WTC11 (cell line): Measurements from ENCODE around the gene AOX1. TPM values are rescaled to one million over a fixed set of nuclear protein-coding genes. Genes with fewer than 3 reads are reported as not detected.

ENCODE experiments used
- ATAC-seq: fragments of 200-7000 bp; cut with Tn5 transposase; 2 replicates; pipeline ENCODE4 v1.10.0; 2021; ENCODE audit warnings: mild to moderate bottlenecking, moderate library complexity
- CTCF ChIA-PET: fragments of 300-600 bp; sonication (Branson Sonifier 250); formaldehyde crosslinking; loops from one replicate; lab custom pipeline; 2021; ENCODE audit warnings: antibody characterized with exemption; lab: Charles Lee
- POLR2A ChIA-PET: fragments of 350-600 bp; sonication (Branson Sonifier 250); formaldehyde crosslinking; loops from one replicate; lab custom pipeline; 2021; ENCODE audit warnings: antibody characterized with exemption; lab: Charles Lee
- DNase-seq: peaks from one replicate; pipeline ENCODE4 v3.0.0; 2021; ENCODE audit warnings: low spot score
- H3K27ac Mint-ChIP-seq: 2 replicates; pipeline ENCODE4 v1.8.0; 2021; ENCODE audit warnings: mixed read lengths
- H3K27me3 Mint-ChIP-seq: 2 replicates; pipeline ENCODE4 v1.8.0; 2021; ENCODE audit warnings: low read depth, mild to moderate bottlenecking, moderate library complexity, mixed read lengths
- H3K36me3 Mint-ChIP-seq: 2 replicates; pipeline ENCODE4 v1.8.0; 2021; ENCODE audit warnings: mixed read lengths
- H3K4me1 Mint-ChIP-seq: 2 replicates; pipeline ENCODE4 v1.8.0; 2022; ENCODE audit warnings: mixed read lengths
- H3K4me3 Mint-ChIP-seq: 2 replicates; pipeline ENCODE4 v1.8.0; 2021; ENCODE audit warnings: mild to moderate bottlenecking, moderate library complexity, mixed read lengths
- H3K9me3 Mint-ChIP-seq: 2 replicates; pipeline ENCODE4 v1.8.0; 2021; ENCODE audit warnings: mixed read lengths
- CREM ChIP-seq: sonication (generic); formaldehyde crosslinking; IDR thresholded peaks from 2 replicates; pipeline ENCODE4 v1.8.1; 2022; ENCODE audit warnings: mild to moderate bottlenecking, missing genetic modification reagents, moderate library complexity
- ELF4 ChIP-seq: sonication (generic); formaldehyde crosslinking; IDR thresholded peaks from 2 replicates; pipeline ENCODE4 v1.8.1; 2022; ENCODE audit warnings: low read depth, mild to moderate bottlenecking, moderate library complexity, missing genetic modification reagents
- EMX1 ChIP-seq: fragments of 250-450 bp; sonication (Bioruptor Pico); IDR thresholded peaks from 2 replicates; pipeline ENCODE4 v1.8.0; 2021; ENCODE audit warnings: mild to moderate bottlenecking
- FOXJ3 ChIP-seq: sonication (generic); formaldehyde crosslinking; IDR thresholded peaks from 2 replicates; pipeline ENCODE4 v1.9.0; 2021; ENCODE audit warnings: missing genetic modification reagents, mild to moderate bottlenecking, borderline replicate concordance
- HMGA2 ChIP-seq: fragments of 250-450 bp; sonication (Bioruptor Pico); IDR thresholded peaks from 2 replicates; pipeline ENCODE4 v1.4.0; 2021; ENCODE audit warnings: mild to moderate bottlenecking, moderate library complexity
- NFE2L1 ChIP-seq: sonication (generic); formaldehyde crosslinking; IDR thresholded peaks from 2 replicates; pipeline ENCODE4 v1.8.1; 2023; ENCODE audit warnings: missing genetic modification reagents
- NR2C2 ChIP-seq: sonication (generic); formaldehyde crosslinking; IDR thresholded peaks from 2 replicates; pipeline ENCODE4 v1.8.0; 2022; ENCODE audit warnings: mild to moderate bottlenecking, missing genetic modification reagents
- PRRX2 ChIP-seq: fragments of 250-450 bp; sonication (Bioruptor Pico); IDR thresholded peaks from 2 replicates; pipeline ENCODE4 v1.8.0; 2021; ENCODE audit warnings: mild to moderate bottlenecking
- ZNF121 ChIP-seq: sonication (generic); formaldehyde crosslinking; IDR thresholded peaks from 2 replicates; pipeline ENCODE4 v1.8.0; 2023; ENCODE audit warnings: missing genetic modification reagents
- ZNF317 ChIP-seq: sonication (generic); formaldehyde crosslinking; IDR thresholded peaks from 2 replicates; pipeline ENCODE4 v1.8.1; 2023; ENCODE audit warnings: low read depth, mild to moderate bottlenecking, moderate library complexity, missing genetic modification reagents, borderline replicate concordance
- ZNF416 ChIP-seq: fragments of 250-450 bp; sonication (Bioruptor Pico); IDR thresholded peaks from 2 replicates; pipeline ENCODE4 v1.9.0; 2021; ENCODE audit warnings: mild to moderate bottlenecking, inconsistent platforms
- total RNA-seq: library from RNA; stranded (reverse); gene quantifications from 3 replicates; pipeline ENCODE4 v1.2.3, GENCODE V29; 2021
- TF ChIP-seq, protein P1 (sequence below): sonication (generic); formaldehyde crosslinking; IDR thresholded peaks from 2 replicates; pipeline ENCODE4 v1.8.1; 2023; ENCODE audit warnings: mild to moderate bottlenecking, missing genetic modification reagents, moderate library complexity
- TF ChIP-seq, protein P2 (sequence below): sonication (generic); formaldehyde crosslinking; IDR thresholded peaks from 2 replicates; pipeline ENCODE4 v1.8.1; 2023; ENCODE audit warnings: mild to moderate bottlenecking, missing genetic modification reagents
- TF ChIP-seq, protein P3 (sequence below): sonication (generic); formaldehyde crosslinking; IDR thresholded peaks from 2 replicates; pipeline ENCODE4 v1.8.0; 2022; ENCODE audit warnings: missing genetic modification reagents
- TF ChIP-seq, protein P4 (sequence below): sonication (generic); formaldehyde crosslinking; IDR thresholded peaks from 2 replicates; pipeline ENCODE4 v1.8.0; 2023; ENCODE audit warnings: mild to moderate bottlenecking, missing genetic modification reagents
- TF ChIP-seq, protein P5 (sequence below): fragments of 250-450 bp; sonication (Bioruptor Pico); IDR thresholded peaks from 2 replicates; pipeline ENCODE4 v2.1.2; 2022; ENCODE audit warnings: mild to moderate bottlenecking, moderate library complexity

The AOX1 gene
- total RNA-seq, 1 experiment from 2014 or later: 4.8 TPM

DNA sequence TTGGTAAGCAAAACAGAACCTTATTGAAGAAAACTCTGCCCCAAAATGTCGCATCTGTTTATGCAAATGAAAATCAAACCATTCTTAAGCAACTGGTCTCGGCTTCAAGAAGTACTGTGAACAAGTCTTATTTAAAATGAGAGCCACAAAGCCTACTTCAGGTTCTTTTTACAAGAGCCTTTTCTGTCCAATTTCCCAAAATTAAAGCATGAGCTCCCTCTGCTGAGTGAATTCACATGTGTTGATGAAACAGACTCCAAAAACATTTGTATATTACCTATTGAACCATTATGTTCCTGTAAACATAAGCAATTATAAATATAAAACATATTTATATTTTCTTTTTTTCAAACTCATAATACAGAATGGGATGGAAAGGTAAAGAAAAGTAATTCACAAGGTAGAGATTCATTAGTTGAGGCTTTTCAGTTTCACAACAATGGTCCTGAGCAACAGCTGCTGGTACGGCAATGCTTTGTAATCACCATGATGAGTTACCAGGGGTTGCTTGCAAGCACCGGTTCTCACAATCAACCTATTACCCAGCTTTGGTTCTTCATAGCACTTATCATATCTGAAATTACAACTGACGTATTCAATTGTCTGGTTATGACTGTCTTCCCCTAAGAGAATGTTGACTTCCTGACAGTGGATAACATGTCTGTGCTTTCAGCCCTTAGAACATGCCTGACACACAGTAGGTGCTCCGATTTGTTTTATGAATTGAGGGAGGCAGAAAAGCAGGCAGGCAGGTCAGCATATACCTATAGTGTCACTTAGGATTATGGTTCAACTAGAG, 117.5 kb downstream of the AOX1 start:
- POLR2A ChIA-PET: no interaction called here

DNA sequence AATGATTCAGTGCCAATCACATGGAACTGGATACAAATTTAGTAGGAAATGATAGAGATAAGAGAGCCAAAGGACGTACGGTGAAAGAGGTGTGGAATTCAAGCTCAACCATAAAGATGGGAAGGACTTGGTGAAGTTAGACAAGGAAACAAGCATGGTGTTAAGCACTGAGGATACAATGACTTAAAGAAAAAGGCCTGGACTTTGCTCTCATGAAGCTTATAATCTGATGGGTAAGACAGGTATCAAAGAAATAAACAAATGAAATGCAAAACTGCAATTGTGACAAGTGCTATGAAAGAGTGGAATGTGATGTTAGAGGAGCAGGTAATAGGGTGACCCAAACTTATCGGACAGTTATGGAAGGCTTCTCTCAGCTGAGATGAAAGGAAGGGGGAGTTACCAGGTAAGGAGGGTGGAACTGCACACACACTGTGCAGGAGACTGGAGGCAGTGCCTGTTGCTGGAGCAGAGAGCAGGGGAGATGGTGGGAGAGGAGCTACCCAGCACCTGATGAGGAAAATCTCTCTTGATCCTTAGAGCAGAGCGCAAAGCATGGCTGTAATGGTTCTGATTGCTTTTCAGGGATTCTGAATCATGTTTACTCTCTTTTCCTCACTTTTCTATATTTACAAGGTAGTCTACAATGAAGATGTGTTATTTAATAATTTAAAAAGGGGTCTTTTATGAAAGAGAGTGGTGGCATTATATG, 118.3 kb downstream of the AOX1 start:
- DNase-seq: no peak
- H3K27me3 Mint-ChIP-seq: no peaks in the 10 kb centered on the region
- H3K4me1 Mint-ChIP-seq: peaks cover 17% of the 10 kb centered on the region
- ChIA-PET CTCF (interaction anchor here (1.0 to 5.5 kb wide), 9 partner anchors 9 to 730 kb away, joined by 3 to 53 read pairs (median 11); partner anchors contain the start of genes AOX1 and SGO2), POLR2A (no interaction called here)
- no peaks in the 10 kb centered on the region for H3K9me3 Mint-ChIP-seq
- no peaks in the 10 kb centered on the region for H3K36me3 Mint-ChIP-seq
- H3K27ac Mint-ChIP-seq: no peak overlapping the region; the same call in 1 of the 2 replicates
- TF ChIP-seq ZNF121 (CRISPR knock-in tag) (no peak), NR2C2 (no peak), ZNF317 (no peak), ZNF416 (CRISPR knock-in tag) (no peak), HMGA2 (CRISPR knock-in tag) (no peak), NFE2L1 (CRISPR knock-in tag) (no peak), EMX1 (CRISPR knock-in tag) (no peak)
- TF ChIP-seq, protein P1, sequence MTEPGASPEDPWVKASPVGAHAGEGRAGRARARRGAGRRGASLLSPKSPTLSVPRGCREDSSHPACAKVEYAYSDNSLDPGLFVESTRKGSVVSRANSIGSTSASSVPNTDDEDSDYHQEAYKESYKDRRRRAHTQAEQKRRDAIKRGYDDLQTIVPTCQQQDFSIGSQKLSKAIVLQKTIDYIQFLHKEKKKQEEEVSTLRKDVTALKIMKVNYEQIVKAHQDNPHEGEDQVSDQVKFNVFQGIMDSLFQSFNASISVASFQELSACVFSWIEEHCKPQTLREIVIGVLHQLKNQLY (CRISPR knock-in tag): no peak
- TF ChIP-seq, all 79 proteins: peak for 0
- H3K4me3 Mint-ChIP-seq: no peak overlapping the region
- ATAC-seq: no peak

More for the DNA sequence above, 117.5 kb downstream of the AOX1 start:
- ATAC-seq: no peak
- Mint-ChIP-seq H3K9me3 (no peaks in the 10 kb centered on the region), H3K36me3 (no peaks in the 10 kb centered on the region), H3K27ac (no peak overlapping the region; the same call in 1 of the 2 replicates), H3K27me3 (no peaks in the 10 kb centered on the region), H3K4me3 (no peak overlapping the region), H3K4me1 (peaks cover 17% of the 10 kb centered on the region)
- TF ChIP-seq ELF4 (CRISPR knock-in tag) (no peak), FOXJ3 (no peak), EMX1 (CRISPR knock-in tag) (no peak), NFE2L1 (CRISPR knock-in tag) (no peak), CREM (CRISPR knock-in tag) (no peak), PRRX2 (CRISPR knock-in tag) (no peak)
- TF ChIP-seq, protein P2, sequence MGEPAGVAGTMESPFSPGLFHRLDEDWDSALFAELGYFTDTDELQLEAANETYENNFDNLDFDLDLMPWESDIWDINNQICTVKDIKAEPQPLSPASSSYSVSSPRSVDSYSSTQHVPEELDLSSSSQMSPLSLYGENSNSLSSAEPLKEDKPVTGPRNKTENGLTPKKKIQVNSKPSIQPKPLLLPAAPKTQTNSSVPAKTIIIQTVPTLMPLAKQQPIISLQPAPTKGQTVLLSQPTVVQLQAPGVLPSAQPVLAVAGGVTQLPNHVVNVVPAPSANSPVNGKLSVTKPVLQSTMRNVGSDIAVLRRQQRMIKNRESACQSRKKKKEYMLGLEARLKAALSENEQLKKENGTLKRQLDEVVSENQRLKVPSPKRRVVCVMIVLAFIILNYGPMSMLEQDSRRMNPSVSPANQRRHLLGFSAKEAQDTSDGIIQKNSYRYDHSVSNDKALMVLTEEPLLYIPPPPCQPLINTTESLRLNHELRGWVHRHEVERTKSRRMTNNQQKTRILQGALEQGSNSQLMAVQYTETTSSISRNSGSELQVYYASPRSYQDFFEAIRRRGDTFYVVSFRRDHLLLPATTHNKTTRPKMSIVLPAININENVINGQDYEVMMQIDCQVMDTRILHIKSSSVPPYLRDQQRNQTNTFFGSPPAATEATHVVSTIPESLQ (CRISPR knock-in tag): no peak
- TF ChIP-seq, protein P3, sequence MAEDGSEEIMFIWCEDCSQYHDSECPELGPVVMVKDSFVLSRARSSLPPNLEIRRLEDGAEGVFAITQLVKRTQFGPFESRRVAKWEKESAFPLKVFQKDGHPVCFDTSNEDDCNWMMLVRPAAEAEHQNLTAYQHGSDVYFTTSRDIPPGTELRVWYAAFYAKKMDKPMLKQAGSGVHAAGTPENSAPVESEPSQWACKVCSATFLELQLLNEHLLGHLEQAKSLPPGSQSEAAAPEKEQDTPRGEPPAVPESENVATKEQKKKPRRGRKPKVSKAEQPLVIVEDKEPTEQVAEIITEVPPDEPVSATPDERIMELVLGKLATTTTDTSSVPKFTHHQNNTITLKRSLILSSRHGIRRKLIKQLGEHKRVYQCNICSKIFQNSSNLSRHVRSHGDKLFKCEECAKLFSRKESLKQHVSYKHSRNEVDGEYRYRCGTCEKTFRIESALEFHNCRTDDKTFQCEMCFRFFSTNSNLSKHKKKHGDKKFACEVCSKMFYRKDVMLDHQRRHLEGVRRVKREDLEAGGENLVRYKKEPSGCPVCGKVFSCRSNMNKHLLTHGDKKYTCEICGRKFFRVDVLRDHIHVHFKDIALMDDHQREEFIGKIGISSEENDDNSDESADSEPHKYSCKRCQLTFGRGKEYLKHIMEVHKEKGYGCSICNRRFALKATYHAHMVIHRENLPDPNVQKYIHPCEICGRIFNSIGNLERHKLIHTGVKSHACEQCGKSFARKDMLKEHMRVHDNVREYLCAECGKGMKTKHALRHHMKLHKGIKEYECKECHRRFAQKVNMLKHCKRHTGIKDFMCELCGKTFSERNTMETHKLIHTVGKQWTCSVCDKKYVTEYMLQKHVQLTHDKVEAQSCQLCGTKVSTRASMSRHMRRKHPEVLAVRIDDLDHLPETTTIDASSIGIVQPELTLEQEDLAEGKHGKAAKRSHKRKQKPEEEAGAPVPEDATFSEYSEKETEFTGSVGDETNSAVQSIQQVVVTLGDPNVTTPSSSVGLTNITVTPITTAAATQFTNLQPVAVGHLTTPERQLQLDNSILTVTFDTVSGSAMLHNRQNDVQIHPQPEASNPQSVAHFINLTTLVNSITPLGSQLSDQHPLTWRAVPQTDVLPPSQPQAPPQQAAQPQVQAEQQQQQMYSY (CRISPR knock-in tag): no peak
- TF ChIP-seq, protein P4, sequence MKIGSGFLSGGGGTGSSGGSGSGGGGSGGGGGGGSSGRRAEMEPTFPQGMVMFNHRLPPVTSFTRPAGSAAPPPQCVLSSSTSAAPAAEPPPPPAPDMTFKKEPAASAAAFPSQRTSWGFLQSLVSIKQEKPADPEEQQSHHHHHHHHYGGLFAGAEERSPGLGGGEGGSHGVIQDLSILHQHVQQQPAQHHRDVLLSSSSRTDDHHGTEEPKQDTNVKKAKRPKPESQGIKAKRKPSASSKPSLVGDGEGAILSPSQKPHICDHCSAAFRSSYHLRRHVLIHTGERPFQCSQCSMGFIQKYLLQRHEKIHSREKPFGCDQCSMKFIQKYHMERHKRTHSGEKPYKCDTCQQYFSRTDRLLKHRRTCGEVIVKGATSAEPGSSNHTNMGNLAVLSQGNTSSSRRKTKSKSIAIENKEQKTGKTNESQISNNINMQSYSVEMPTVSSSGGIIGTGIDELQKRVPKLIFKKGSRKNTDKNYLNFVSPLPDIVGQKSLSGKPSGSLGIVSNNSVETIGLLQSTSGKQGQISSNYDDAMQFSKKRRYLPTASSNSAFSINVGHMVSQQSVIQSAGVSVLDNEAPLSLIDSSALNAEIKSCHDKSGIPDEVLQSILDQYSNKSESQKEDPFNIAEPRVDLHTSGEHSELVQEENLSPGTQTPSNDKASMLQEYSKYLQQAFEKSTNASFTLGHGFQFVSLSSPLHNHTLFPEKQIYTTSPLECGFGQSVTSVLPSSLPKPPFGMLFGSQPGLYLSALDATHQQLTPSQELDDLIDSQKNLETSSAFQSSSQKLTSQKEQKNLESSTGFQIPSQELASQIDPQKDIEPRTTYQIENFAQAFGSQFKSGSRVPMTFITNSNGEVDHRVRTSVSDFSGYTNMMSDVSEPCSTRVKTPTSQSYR (CRISPR knock-in tag): no peak
- TF ChIP-seq, protein P5, sequence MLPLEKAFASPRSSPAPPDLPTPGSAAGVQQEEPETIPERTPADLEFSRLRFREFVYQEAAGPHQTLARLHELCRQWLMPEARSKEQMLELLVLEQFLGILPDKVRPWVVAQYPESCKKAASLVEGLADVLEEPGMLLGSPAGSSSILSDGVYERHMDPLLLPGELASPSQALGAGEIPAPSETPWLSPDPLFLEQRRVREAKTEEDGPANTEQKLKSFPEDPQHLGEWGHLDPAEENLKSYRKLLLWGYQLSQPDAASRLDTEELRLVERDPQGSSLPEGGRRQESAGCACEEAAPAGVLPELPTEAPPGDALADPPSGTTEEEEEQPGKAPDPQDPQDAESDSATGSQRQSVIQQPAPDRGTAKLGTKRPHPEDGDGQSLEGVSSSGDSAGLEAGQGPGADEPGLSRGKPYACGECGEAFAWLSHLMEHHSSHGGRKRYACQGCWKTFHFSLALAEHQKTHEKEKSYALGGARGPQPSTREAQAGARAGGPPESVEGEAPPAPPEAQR: no peak
- DNase-seq: no peak
- CTCF ChIA-PET: interaction anchor here (0.5 to 5.5 kb wide), 19 partner anchors 9 to 730 kb away, joined by 3 to 53 read pairs (median 3); partner anchors contain the start of genes AOX1, NIF3L1, PPIL3 and SGO2
